ENCODE data around the gene BEX2. TPM values are rescaled to one million over a fixed set of nuclear protein-coding genes. Genes with fewer than 3 reads are reported as not detected.

Gene BEX2
- total and polyA plus RNA-seq, 5 donors, result 16.8 to 27.0 (median 24.9) TPM

Other genes starting within 250 kb of the BEX2 start
- gene BEX1, start 246.8 kb downstream of the BEX2 start, total RNA-seq, result 10 to 100 TPM in 2 of 4 donors, 1 to 10 TPM in 2; 3.7 to 13.2 (median 9.3) TPM
- gene BEX1, start 246.8 kb downstream of the BEX2 start, polyA plus RNA-seq, result 25.8 TPM
- 1 to 10 TPM; 1.2 to 2.1 (median 2.0) TPM for gene NXF3, start 217.8 kb downstream of the BEX2 start, total RNA-seq
- gene NXF3, start 217.8 kb downstream of the BEX2 start, polyA plus RNA-seq, result 0.50 TPM
- gene BEX4, start 95.9 kb downstream of the BEX2 start, total RNA-seq, result 10 to 100 TPM; 62.9 to 94.0 (median 79.7) TPM
- gene BEX4, start 95.9 kb downstream of the BEX2 start, polyA plus RNA-seq, result 141 TPM
- gene TCEAL8, start 55.8 kb downstream of the BEX2 start, total RNA-seq, result 10 to 100 TPM; 57.1 to 72.6 (median 61.4) TPM
- 96.8 TPM for gene TCEAL8, start 55.8 kb downstream of the BEX2 start, polyA plus RNA-seq
- 1 to 10 TPM in 1 of 4 donors, under 1 TPM in 3; 0.45 to 1.6 (median 0.73) TPM for gene TCEAL5, start 34.2 kb downstream of the BEX2 start, total RNA-seq
- 0.81 TPM for gene TCEAL5, start 34.2 kb downstream of the BEX2 start, polyA plus RNA-seq
- gene TCEAL7, start 19.2 kb upstream of the BEX2 start, total RNA-seq, result 1 to 10 TPM; 8.0 to 9.7 (median 8.9) TPM
- 12.3 TPM for gene TCEAL7, start 19.2 kb upstream of the BEX2 start, polyA plus RNA-seq
- gene TCEAL9, start 45.5 kb upstream of the BEX2 start, total RNA-seq, result 10 to 100 TPM; 32.2 to 47.0 (median 35.2) TPM
- 99.5 TPM for gene TCEAL9, start 45.5 kb upstream of the BEX2 start, polyA plus RNA-seq
- gene BEX3, start 65.5 kb upstream of the BEX2 start, total RNA-seq, result 100 to 1,000 TPM; 185 to 244 (median 213) TPM
- 305 TPM for gene BEX3, start 65.5 kb upstream of the BEX2 start, polyA plus RNA-seq
- gene RAB40A, start 208.5 kb upstream of the BEX2 start, total RNA-seq, result under 1 TPM; 0.31 to 0.49 (median 0.40) TPM
- 0.23 TPM for gene RAB40A, start 208.5 kb upstream of the BEX2 start, polyA plus RNA-seq